Medulla oblongata (tissue), 1 donor: ENCODE results near the gene SPAST.
"Not testable (repeated sequence)": the region's sequence is repeated elsewhere in the genome, so short reads cannot be mapped to it uniquely, and the experiment has no call there.

Experiments used
- DNase-seq: peaks from one replicate; pipeline ENCODE4 v3.0.0-alpha.2; 2015; ENCODE audit errors: extremely low spot score

Gene SPAST

DNA sequence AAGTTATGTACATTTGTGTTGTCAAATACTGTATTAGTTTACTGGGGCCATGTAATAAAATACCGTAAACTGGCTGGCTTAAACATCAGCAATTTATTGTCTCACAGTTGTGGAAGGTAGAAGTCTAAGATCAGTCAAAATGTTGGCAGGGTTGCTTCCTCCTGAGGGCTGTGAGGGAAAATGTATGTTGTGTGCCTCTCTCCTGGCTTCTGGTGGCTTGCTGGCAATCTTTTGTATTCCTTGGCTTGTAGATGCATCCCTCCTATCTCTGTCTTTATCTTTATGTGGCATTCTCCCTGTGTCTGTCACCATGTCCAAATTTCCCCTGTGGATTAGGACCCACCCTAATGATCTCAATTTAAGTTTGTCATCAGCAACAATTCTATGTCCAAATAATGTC lies 65.3 kb downstream of the SPAST start:
- no peak for DNase-seq

GRCh38 chr2:32129086-32129485 lies 65.7 kb downstream of the SPAST start:
- DNase-seq, result no peak

- peak; percentile 6 for DNase-seq
These were observed 72.1 kb downstream of the SPAST start for GRCh38 chr2:32135409-32135808.

DNA sequence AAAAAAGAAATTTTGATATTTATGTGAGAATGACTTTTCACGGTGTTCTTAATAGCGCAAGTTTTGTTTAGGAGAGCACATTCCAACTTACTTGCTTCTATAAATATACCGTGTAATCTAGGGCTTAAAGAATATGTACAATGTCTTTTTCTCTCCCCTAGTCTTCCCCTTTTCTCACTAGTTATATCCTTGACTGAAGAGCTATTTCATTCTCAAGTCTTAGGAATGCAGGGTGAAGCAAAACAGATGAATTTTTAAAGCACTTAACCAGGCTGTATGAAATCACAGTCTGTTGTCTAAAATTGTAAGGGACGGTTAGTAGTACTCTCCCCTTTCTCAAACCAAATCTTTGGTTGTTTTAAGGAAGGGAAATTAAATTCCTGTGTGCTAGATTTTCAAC lies 72.7 kb downstream of the SPAST start:
- DNase-seq, result no peak

DNA sequence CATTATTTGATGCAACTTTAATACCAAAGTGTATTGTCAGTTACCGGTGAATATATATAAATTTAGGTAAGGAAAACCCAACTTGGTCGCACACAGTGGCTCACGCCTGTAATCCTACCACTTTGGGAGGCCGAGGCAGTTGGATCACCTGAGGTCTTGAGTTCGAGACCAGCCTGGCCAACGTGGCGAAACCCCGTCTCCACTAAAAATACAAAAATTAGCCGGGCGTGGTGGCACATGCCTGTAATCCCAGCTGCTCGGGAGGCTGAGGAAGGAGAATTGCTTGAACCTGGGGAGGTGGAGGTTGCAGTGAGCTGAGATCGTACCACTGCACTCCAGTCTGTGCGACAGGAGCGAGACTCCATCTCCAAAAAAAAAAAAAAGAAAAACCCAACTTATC lies 88.2 kb downstream of the SPAST start:
- DNase-seq, result not testable (repeated sequence)

GRCh38 chr2:32159678-32160077 lies 96.3 kb downstream of the SPAST start:
- DNase-seq, result no peak

GRCh38 chr2:32161296-32161695 lies 97.9 kb downstream of the SPAST start:
- DNase-seq, result no peak

DNA sequence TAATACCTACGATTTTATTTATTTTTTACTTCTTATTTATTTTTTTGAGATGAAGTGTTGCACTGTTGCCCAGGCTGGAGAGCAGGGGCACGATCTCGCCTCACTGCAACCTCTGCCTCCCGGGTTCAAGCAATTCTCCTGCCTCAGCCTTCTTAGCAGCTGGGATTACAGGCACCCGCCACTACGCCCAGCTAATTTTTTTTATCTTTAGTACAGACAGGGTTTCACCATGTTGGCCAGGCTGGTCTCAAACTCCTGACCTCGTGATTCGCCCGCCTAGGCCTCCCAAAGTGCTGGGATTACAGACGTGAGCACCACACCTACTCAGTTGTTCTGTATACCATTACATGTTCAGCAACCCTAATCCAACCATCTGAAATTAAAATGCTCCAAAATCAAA lies 100.9 kb downstream of the SPAST start:
- not testable (repeated sequence) for DNase-seq

DNA sequence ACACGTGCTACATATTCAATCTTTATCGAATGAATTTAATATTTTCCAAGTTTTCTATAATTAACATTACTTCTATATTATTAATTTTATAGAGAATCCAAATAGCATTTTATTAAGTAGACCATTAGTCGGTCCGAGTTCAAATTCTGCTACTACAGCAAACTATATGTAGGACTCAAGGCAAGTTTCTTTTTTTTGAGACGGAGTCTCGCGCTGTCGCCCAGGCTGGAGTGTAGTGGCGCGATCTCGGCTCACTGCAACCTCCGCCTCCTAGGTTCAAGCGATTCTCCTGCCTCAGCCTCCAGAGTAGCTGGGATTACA lies 101.6 kb downstream of the SPAST start:
- DNase-seq, result not testable (repeated sequence)

DNA sequence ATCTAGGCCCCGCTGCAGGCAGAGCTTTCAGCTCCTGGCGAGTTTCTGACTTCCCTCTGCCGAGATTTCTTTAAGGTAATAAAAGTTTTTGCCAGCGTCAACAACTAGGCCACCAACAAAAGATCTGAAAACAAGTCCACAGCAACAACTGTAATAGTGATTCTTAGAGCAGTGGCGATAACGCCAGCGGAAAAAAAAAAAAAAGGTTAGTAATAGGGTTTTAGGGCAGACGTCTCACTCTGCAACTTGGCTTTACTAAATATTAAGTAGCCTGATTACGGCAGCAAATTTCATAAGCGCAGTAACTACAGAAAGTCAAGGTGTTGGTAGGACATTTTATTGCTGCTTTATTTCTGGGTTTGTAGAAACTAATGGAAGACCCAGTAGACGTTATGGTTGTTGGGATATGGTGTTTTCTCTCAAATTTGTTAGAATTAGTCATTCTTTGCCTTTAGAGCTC lies 102.8 kb downstream of the SPAST start:
- no peak for DNase-seq

DNA sequence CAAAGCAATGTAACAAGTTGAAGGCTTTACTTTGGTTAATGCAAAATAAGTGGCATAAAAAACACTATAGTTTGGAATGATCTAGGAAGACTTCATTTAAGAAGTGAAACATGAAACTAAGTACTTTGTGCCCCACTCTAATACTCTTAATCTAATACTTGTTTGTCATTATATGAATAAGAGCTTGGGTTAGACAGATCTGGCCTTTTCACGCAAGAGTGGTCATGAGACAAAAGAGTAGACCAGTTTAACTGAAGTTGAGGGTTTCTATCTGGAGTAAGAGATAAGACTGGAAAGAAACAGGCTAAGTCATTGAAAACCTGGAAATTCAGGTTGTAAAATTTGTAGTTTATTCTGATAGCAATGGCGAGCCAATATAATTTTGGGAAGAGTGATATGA lies 105.2 kb downstream of the SPAST start:
- no peak for DNase-seq

GRCh38 chr2:32172870-32173269 lies 109.5 kb downstream of the SPAST start:
- no peak for DNase-seq

DNA sequence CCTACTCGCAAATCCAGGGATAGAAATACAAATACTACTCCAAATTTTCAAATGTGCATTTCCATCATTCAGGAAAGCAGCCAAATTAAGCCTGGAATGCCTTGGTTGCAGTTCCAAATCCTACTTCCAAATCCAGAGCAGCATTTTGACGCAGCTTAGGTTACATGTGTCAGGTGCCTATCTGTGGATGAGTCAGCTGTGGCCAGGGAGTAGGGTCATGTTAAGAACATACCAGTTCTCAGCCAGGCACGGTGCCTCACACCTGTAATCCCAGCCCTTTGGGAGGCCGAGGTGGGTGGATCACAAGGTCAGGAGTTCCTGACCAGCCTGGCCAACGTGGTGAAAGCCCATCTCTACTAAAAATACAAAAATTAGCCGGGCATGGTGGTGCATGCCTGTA lies 119.3 kb downstream of the SPAST start:
- DNase-seq, result no peak

GRCh38 chr2:32189011-32189410 lies 125.7 kb downstream of the SPAST start:
- no peak for DNase-seq

DNA sequence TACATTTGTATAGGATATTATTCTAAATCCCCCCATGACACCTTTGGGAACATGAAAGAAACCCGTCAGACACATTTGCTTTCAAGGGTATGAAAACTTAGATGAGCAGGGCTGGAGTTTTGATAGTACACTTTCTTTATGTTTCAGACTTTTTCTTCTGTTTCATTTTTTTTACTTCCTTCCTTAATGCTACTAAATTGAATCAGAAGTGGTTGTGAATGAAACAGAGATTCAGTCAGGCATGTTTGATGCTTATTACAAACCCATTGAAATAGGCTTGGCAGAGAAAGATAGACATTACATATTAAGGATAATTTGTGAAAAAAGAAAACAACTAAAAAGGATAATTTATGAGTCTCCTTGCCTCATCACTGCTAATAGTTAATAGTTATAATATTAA lies 129.1 kb downstream of the SPAST start:
- DNase-seq, result no peak

DNA sequence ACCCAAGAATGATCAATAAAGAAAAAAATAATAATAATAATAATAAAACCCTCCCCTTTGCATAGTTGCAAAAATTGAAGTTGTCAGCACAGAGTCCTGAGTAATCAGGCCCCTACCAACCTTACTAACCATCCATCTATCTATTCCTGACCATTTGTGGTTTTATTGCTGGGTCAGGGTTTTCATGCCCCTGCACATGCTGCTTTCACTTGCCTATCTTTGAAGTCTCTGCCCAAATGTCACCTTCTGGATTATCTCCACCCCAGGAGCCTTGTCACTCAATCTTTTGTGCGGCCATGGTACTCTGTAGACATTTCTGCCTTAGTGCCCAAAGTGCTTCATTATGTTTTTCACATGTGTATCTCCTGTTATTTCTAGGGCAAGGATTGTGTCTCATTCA lies 137.5 kb downstream of the SPAST start:
- DNase-seq, result no peak

DNA sequence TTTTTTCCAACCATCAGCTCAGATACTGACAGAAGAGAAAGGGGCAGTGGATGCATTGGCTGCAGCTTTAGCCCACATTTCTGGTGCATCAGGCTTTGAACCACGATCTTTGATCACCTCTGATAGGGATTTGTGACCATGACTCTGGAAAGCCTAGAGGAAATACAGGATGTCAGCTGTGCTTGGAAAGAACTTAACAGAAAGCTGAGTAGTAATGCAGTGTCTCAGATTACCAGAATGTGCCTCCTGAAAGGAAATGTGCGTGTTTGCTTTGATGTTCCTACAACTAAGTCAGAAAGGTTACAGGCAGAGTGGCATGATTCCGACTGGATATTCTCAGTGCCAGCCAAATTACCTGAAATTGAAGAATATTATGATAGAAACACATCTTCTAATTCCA lies 140.1 kb downstream of the SPAST start:
- DNase-seq, result not testable (repeated sequence)
